ENCODE data around the gene C12orf76. TPM values are rescaled to one million over a fixed set of nuclear protein-coding genes. Genes with fewer than 3 reads are reported as not detected.

C12orf76 gene
- total RNA-seq, 1 experiment from 2014 or later: 10.1 TPM

DNA sequence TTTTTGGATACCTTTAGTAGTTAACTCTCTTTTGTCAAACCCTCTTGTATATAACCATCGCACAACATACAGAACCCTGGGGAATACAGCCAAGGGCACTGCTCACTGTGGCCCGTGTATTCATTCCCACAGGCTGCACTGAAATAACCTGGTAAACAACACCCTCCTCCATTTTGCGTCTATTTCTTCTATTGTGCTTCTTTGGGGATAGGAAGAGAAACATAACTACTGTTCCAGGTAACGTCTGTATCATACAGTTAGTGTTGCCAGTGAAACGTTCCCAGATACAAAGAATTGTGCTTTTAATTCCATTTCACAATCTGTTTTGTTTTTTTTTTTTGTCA lies 9.6 kb downstream of the C12orf76 start:
- H3K9me3 ChIP-seq (ENCODE audit: control insufficient read depth in 1 of 2, insufficient read depth in 1 of 2, low read depth in 1 of 2, low read length in 2 of 2): no peaks in the 10 kb centered on the region
- no peaks in the 10 kb centered on the region for H3K27me3 ChIP-seq (ENCODE audit: insufficient read depth, low read length)
- no peak overlapping the region for H2AFZ ChIP-seq (ENCODE audit: low read depth, low read length, poor library complexity, severe bottlenecking)
- no peaks in the 10 kb centered on the region for H3K9me2 ChIP-seq (ENCODE audit: insufficient read depth)
- intact Hi-C loops (cut with micrococcal nuclease): loop anchor here (5.0 kb wide), 1 partner anchor 186 kb away; no protein-coding TSS in a partner anchor
- no peak overlapping the region for H3K9ac ChIP-seq (ENCODE audit: low read length)
- BruUV-seq (replicated peaks): no TSS peak
- peaks cover 12 to 19% of the 10 kb centered on the region in 2 experiments for H3K4me1 ChIP-seq (ENCODE audit: control insufficient read depth in 1 of 2, insufficient read depth in 2 of 2, low read length in 2 of 2)
- RAD21 ChIA-PET (ENCODE audit: low non-redundant PET in 1 of 2, low total read pairs in 2 of 2, uncharacterized antibody in 2 of 2, unreplicated experiment in 2 of 2): no interaction called here
- peak overlapping the region; percentile 35; the same call in 1 of the 2 replicates for H3K27ac ChIP-seq (ENCODE audit: low read depth, low read length)
- POLR2A ChIA-PET: no interaction called here
- H3K36me3 ChIP-seq (ENCODE audit: control insufficient read depth in 1 of 2, insufficient read depth in 2 of 2, low read length in 2 of 2): peaks cover 7 to 14% of the 10 kb centered on the region in 2 experiments; a peak in 3 of 4 replicates
- H3K4me3 ChIP-seq (replicated peaks in 1 of 2; ENCODE audit: low read depth in 1 of 2, low read length in 2 of 2): no peak overlapping the region
- TF ChIP-seq ZFX (IDR thresholded peaks at IDR 0.05) (no peak), SP1 (IDR thresholded peaks at IDR 0.05; ENCODE audit: low read depth) (no peak), POLR2AphosphoS5 (IDR thresholded peaks at IDR 0.05; ENCODE audit: low read depth, low read length) (no peak), YY1 (IDR thresholded peaks at IDR 0.05; ENCODE audit: extremely low read depth, insufficient replicate concordance, low read depth, low read length) (no peak), TCF7L2 (IDR thresholded peaks at IDR 0.05; ENCODE audit: borderline replicate concordance, extremely low read depth, insufficient read depth, insufficient read length) (no peak), ATF3 (IDR thresholded peaks at IDR 0.05) (no peak), FOSL1 (IDR thresholded peaks at IDR 0.05; ENCODE audit: low read depth) (no peak), CEBPB (IDR thresholded peaks at IDR 0.05; ENCODE audit: low read depth) (no peak), RAD21 (IDR thresholded peaks at IDR 0.05; ENCODE audit: low read depth) (no peak), EGR1 (IDR thresholded peaks at IDR 0.05; ENCODE audit: low read depth) (no peak), ELF1 (IDR thresholded peaks at IDR 0.05; ENCODE audit: borderline replicate concordance, low read depth) (no peak), SIN3A (IDR thresholded peaks at IDR 0.05; ENCODE audit: low read depth) (no peak), CBX3 (IDR thresholded peaks at IDR 0.05; ENCODE audit: low read depth) (no peak)
- TF ChIP-seq, protein P1, sequence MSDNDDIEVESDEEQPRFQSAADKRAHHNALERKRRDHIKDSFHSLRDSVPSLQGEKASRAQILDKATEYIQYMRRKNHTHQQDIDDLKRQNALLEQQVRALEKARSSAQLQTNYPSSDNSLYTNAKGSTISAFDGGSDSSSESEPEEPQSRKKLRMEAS (IDR thresholded peaks at IDR 0.05): no peak
- TF ChIP-seq, protein P2, sequence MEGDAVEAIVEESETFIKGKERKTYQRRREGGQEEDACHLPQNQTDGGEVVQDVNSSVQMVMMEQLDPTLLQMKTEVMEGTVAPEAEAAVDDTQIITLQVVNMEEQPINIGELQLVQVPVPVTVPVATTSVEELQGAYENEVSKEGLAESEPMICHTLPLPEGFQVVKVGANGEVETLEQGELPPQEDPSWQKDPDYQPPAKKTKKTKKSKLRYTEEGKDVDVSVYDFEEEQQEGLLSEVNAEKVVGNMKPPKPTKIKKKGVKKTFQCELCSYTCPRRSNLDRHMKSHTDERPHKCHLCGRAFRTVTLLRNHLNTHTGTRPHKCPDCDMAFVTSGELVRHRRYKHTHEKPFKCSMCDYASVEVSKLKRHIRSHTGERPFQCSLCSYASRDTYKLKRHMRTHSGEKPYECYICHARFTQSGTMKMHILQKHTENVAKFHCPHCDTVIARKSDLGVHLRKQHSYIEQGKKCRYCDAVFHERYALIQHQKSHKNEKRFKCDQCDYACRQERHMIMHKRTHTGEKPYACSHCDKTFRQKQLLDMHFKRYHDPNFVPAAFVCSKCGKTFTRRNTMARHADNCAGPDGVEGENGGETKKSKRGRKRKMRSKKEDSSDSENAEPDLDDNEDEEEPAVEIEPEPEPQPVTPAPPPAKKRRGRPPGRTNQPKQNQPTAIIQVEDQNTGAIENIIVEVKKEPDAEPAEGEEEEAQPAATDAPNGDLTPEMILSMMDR (IDR thresholded peaks at IDR 0.05 in 2 of 3, conservative IDR thresholded peaks at IDR 0.05 in 1 of 3; ENCODE audit: borderline replicate concordance in 1 of 3, insufficient read depth in 1 of 3, low read depth in 2 of 3, low read length in 2 of 3): no peak
- H4K20me1 ChIP-seq (ENCODE audit: insufficient read depth): no peaks in the 10 kb centered on the region
- ATAC-seq (no peak), DNase-seq (ENCODE audit: low read depth, low spot score) (no peak)
- peak overlapping the region; percentile 25 for H3K4me2 ChIP-seq (ENCODE audit: low read length)
- CTCF ChIA-PET: interaction anchor here (1.1 kb wide), 1 partner anchor 194 kb away, joined by 3 read pairs; no protein-coding TSS in a partner anchor
- peaks cover 10% of the 10 kb centered on the region; the same call in 1 of the 2 replicates for H3K79me2 ChIP-seq (ENCODE audit: insufficient read depth, low read length)
